Mesenchymal stem cell (in vitro differentiated cells and primary cell): Measurements from ENCODE around the gene PIP4K2C.

ENCODE experiments used
- DNase-seq: peaks from one replicate; pipeline ENCODE4 v3.0.0-alpha.2; 2013
- H2AFZ ChIP-seq: one replicate; pipeline ENCODE4 v1.6.1; 2013; ENCODE audit warnings: low read depth, mild to moderate bottlenecking, control low read depth, inconsistent platforms, low read length, moderate library complexity
- H2AK5ac ChIP-seq: 2 replicates; pipeline ENCODE4 v1.6.1; 2013; ENCODE audit warnings: low read length, moderate library complexity, mild to moderate bottlenecking, inconsistent platforms; ENCODE audit not compliant: severe bottlenecking
- H2BK120ac ChIP-seq: one replicate; pipeline ENCODE4 v1.6.1; 2013; ENCODE audit warnings: low read depth, mild to moderate bottlenecking, inconsistent platforms, low read length, moderate library complexity
- H2BK12ac ChIP-seq, 2 experiments: one replicate each; pipeline ENCODE4 v1.6.1; 2013; ENCODE audit warnings: inconsistent platforms in 2 of 2, low read length in 2 of 2, mild to moderate bottlenecking in 2 of 2, moderate library complexity in 2 of 2, control low read depth in 1 of 2
- H2BK15ac ChIP-seq: one replicate; pipeline ENCODE4 v1.6.1; 2013; ENCODE audit warnings: mild to moderate bottlenecking, low read depth, inconsistent platforms; ENCODE audit not compliant: poor library complexity, severe bottlenecking
- H2BK5ac ChIP-seq: 2 replicates; pipeline ENCODE4 v1.6.1; 2013; ENCODE audit warnings: low read depth, mild to moderate bottlenecking, low read length, control low read depth, inconsistent platforms; ENCODE audit not compliant: poor library complexity, severe bottlenecking
- H3K14ac ChIP-seq, 2 experiments: one replicate each; pipeline ENCODE4 v1.6.1; 2013; ENCODE audit warnings: inconsistent platforms in 2 of 2, low read length in 2 of 2, control low read depth in 1 of 2, mild to moderate bottlenecking in 1 of 2, moderate library complexity in 1 of 2
- H3K18ac ChIP-seq, 2 experiments: one replicate each; pipeline ENCODE4 v1.6.1; 2013; ENCODE audit warnings: inconsistent platforms in 2 of 2, low read length in 2 of 2, control low read depth in 1 of 2, low read depth in 1 of 2, mild to moderate bottlenecking in 1 of 2
- H3K23ac ChIP-seq, 2 experiments: one replicate each; pipeline ENCODE4 v1.6.1; 2013; ENCODE audit warnings: inconsistent platforms in 2 of 2, low read length in 2 of 2, mild to moderate bottlenecking in 2 of 2, moderate library complexity in 2 of 2, control low read depth in 1 of 2
- H3K27ac ChIP-seq: 2 replicates; pipeline ENCODE4 v1.5.1; 2013; ENCODE audit warnings: mild to moderate bottlenecking, moderate library complexity, low read length, control low read depth, inconsistent platforms; ENCODE audit not compliant: poor library complexity, severe bottlenecking
- H3K27me3 ChIP-seq, 2 experiments: 2 replicates each; pipeline versions ENCODE4 v1.6.1 to v1.7.0; 2013; ENCODE audit warnings: low read length in 2 of 2, mild to moderate bottlenecking in 2 of 2, moderate library complexity in 2 of 2, control low read depth in 1 of 2, inconsistent platforms in 1 of 2; ENCODE audit not compliant: control insufficient read depth in 1 of 2, insufficient read depth in 1 of 2
- H3K36me3 ChIP-seq, 2 experiments: 2 replicates each; pipeline versions ENCODE4 v1.6.1 to v1.7.0; 2013; ENCODE audit warnings: low read length in 2 of 2, control low read depth in 1 of 2, inconsistent platforms in 1 of 2, low read depth in 1 of 2, mild to moderate bottlenecking in 1 of 2; ENCODE audit not compliant: insufficient read depth in 2 of 2, control insufficient read depth in 1 of 2
- H3K4ac ChIP-seq, 2 experiments: one replicate each; pipeline ENCODE4 v1.6.1; 2013; ENCODE audit warnings: inconsistent platforms in 2 of 2, low read length in 2 of 2, mild to moderate bottlenecking in 2 of 2, moderate library complexity in 2 of 2, control low read depth in 1 of 2, low read depth in 1 of 2
- H3K4me1 ChIP-seq: 2 replicates; pipeline ENCODE4 v1.6.1; 2013; ENCODE audit warnings: low read depth, low read length, control low read depth; ENCODE audit not compliant: control insufficient read depth, insufficient read depth
- H3K4me2 ChIP-seq: 2 replicates; pipeline ENCODE4 v1.6.1; 2013; ENCODE audit warnings: low read length, mild to moderate bottlenecking, inconsistent platforms; ENCODE audit not compliant: poor library complexity, severe bottlenecking
- H3K4me3 ChIP-seq, 2 experiments: 2 replicates each; pipeline versions ENCODE4 v1.5.1 to v1.7.0; 2013; ENCODE audit warnings: low read length in 2 of 2, mild to moderate bottlenecking in 2 of 2, control low read depth in 1 of 2, low read depth in 1 of 2; ENCODE audit not compliant: insufficient read depth in 1 of 2
- H3K79me1 ChIP-seq: replicated peaks from 2 replicates; pipeline ENCODE4 v1.6.1; 2013; ENCODE audit warnings: mild to moderate bottlenecking, control low read depth, low read length, inconsistent platforms; ENCODE audit not compliant: poor library complexity, severe bottlenecking
- H3K9ac ChIP-seq: 2 replicates; pipeline ENCODE4 v1.7.0; 2013; ENCODE audit warnings: mild to moderate bottlenecking, low read length, moderate library complexity
- H3K9me3 ChIP-seq: 2 replicates; pipeline ENCODE4 v1.7.0; 2013; ENCODE audit warnings: mild to moderate bottlenecking, low read length; ENCODE audit not compliant: control insufficient read depth
- H4K8ac ChIP-seq: one replicate; pipeline ENCODE4 v1.6.1; 2013; ENCODE audit warnings: inconsistent platforms, mild to moderate bottlenecking, low read length, moderate library complexity
- H4K91ac ChIP-seq: one replicate; pipeline ENCODE4 v1.6.1; 2013; ENCODE audit warnings: mild to moderate bottlenecking, low read length, inconsistent platforms
- WGBS: methylation state at CpG from one replicate; pipeline ENCODE4 v1.1.7; 2013; ENCODE audit warnings: mixed read lengths; 5-methylcytosine and 5-hydroxymethylcytosine counted together

PIP4K2C gene

GRCh38 chr12:57579677-57580465, 11.1 kb upstream of the PIP4K2C start:
- 88% methylated on average over 8 of the region's 8 CpGs for WGBS
- no peak overlapping the region for H3K23ac ChIP-seq
- no peak overlapping the region for H2BK5ac ChIP-seq
- no peak overlapping the region for H4K8ac ChIP-seq
- H3K27me3 ChIP-seq, result peaks cover 17 to 67% of the 10 kb centered on the region in 2 experiments
- no peak overlapping the region for H4K91ac ChIP-seq
- H2AK5ac ChIP-seq, result no peak overlapping the region
- H3K36me3 ChIP-seq, result peaks cover 0 to 20% of the 10 kb centered on the region in 2 experiments
- no peak overlapping the region for H3K4me2 ChIP-seq
- no peaks in the 10 kb centered on the region for H3K4me1 ChIP-seq
- H3K18ac ChIP-seq, result no peak overlapping the region
- H2BK12ac ChIP-seq, result no peak overlapping the region
- H3K4ac ChIP-seq, result no peak overlapping the region
- H2BK120ac ChIP-seq, result no peak overlapping the region
- H2BK15ac ChIP-seq, result no peak overlapping the region
- H3K9me3 ChIP-seq, result no peaks in the 10 kb centered on the region
- no peaks in the 10 kb centered on the region for H3K79me1 ChIP-seq
- no peak overlapping the region for H3K9ac ChIP-seq
- H2AFZ ChIP-seq, result no peak overlapping the region
- H3K4me3 ChIP-seq, result no peak overlapping the region
- H3K14ac ChIP-seq, result no peak overlapping the region
- H3K27ac ChIP-seq, result no peak overlapping the region
- no peak for DNase-seq

GRCh38 chr12:57580466-57580795, 10.6 kb upstream of the PIP4K2C start:
- Histone ChIP-seq H3K4me3 (no peak overlapping the region), H2BK15ac (no peak overlapping the region), H3K4me2 (no peak overlapping the region), H2AK5ac (no peak overlapping the region), H2BK5ac (no peak overlapping the region), H3K14ac (no peak overlapping the region), H3K36me3 (peaks cover 0 to 14% of the 10 kb centered on the region in 2 experiments), H2BK12ac (no peak overlapping the region), H3K9me3 (no peaks in the 10 kb centered on the region), H3K23ac (no peak overlapping the region), H3K27me3 (peaks cover 23 to 69% of the 10 kb centered on the region in 2 experiments), H3K79me1 (no peaks in the 10 kb centered on the region), H2BK120ac (no peak overlapping the region), H3K27ac (no peak overlapping the region), H3K9ac (no peak overlapping the region), H3K4ac (no peak overlapping the region), H4K8ac (no peak overlapping the region), H2AFZ (no peak overlapping the region), H3K18ac (no peak overlapping the region), H3K4me1 (no peaks in the 10 kb centered on the region), H4K91ac (no peak overlapping the region)
- 79% methylated on average over 2 of the region's 4 CpGs for WGBS
- DNase-seq, result no peak

DNA sequence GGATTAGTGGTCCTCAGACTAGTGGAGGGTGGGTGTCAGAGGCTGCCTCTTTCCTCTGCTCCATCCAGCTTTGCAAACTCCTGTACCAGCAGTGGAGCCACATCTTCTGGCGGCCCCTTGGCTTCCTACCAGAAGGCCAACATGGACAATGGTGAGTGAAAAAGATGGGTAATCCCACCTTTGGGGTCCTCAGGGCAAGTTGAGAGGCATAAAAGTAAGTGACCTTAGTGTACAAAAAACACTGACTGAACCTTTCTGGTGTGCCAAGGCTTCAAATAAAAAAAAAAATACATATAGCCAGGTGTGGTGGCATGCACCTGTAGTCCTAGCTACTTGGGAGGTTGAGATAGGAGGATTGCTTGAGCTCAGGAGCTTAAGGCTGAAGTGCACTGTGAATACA, 9.2 kb upstream of the PIP4K2C start:
- H2BK12ac ChIP-seq, result no peak overlapping the region
- 57% methylated on average over 1 of the region's 1 CpG for WGBS
- no peak overlapping the region for H3K23ac ChIP-seq
- H4K8ac ChIP-seq, result no peak overlapping the region
- H2BK5ac ChIP-seq, result no peak overlapping the region
- no peak overlapping the region for H3K27ac ChIP-seq
- H4K91ac ChIP-seq, result no peak overlapping the region
- H3K4ac ChIP-seq, result no peak overlapping the region
- no peak for DNase-seq
- H2AK5ac ChIP-seq, result no peak overlapping the region
- no peak overlapping the region for H2AFZ ChIP-seq
- peaks cover 31 to 76% of the 10 kb centered on the region in 2 experiments for H3K27me3 ChIP-seq
- H2BK120ac ChIP-seq, result no peak overlapping the region
- H3K4me3 ChIP-seq, result no peak overlapping the region
- no peak overlapping the region for H3K4me2 ChIP-seq
- H3K18ac ChIP-seq, result no peak overlapping the region
- H3K79me1 ChIP-seq, result no peaks in the 10 kb centered on the region
- H3K9me3 ChIP-seq, result no peaks in the 10 kb centered on the region
- H2BK15ac ChIP-seq, result no peak overlapping the region
- peaks cover 0 to 11% of the 10 kb centered on the region in 2 experiments for H3K36me3 ChIP-seq
- H3K4me1 ChIP-seq, result no peaks in the 10 kb centered on the region
- no peak overlapping the region for H3K9ac ChIP-seq
- H3K14ac ChIP-seq, result no peak overlapping the region

- Histone ChIP-seq H3K27me3 (peaks cover 34 to 79% of the 10 kb centered on the region in 2 experiments), H3K4me3 (no peak overlapping the region)
Observed at GRCh38 chr12:57582440-57582839, 8.6 kb upstream of the PIP4K2C start.

More at GRCh38 chr12:57582440-57582839, 8.6 kb upstream of the PIP4K2C start:
- no peak overlapping the region for H3K23ac ChIP-seq
- H3K9me3 ChIP-seq, result no peaks in the 10 kb centered on the region
- no peaks in the 10 kb centered on the region for H3K79me1 ChIP-seq
- no peak overlapping the region for H4K91ac ChIP-seq
- no peak overlapping the region for H2BK5ac ChIP-seq
- H2BK15ac ChIP-seq, result no peak overlapping the region
- no peak overlapping the region for H3K9ac ChIP-seq
- H2BK120ac ChIP-seq, result no peak overlapping the region
- H3K14ac ChIP-seq, result no peak overlapping the region
- H3K4me2 ChIP-seq, result no peak overlapping the region
- H3K4me1 ChIP-seq, result no peaks in the 10 kb centered on the region
- no peak overlapping the region for H3K4ac ChIP-seq
- 100% methylated on average over 1 of the region's 1 CpG for WGBS
- H2AK5ac ChIP-seq, result no peak overlapping the region
- DNase-seq, result no peak
- H2AFZ ChIP-seq, result no peak overlapping the region
- no peak overlapping the region for H2BK12ac ChIP-seq
- no peak overlapping the region for H3K27ac ChIP-seq
- H3K18ac ChIP-seq, result no peak overlapping the region
- H3K36me3 ChIP-seq, result peaks cover 0 to 11% of the 10 kb centered on the region in 2 experiments
- H4K8ac ChIP-seq, result no peak overlapping the region
